HepG2 (cell line): ENCODE data around the gene CACNG7. TPM values are rescaled to one million over a fixed set of nuclear protein-coding genes. Genes with fewer than 3 reads are reported as not detected.

ENCODE experiments used
- HMG20B ChIP-seq: conservative IDR thresholded peaks from 2 replicates; pipeline ENCODE4 v1.6.1; 2016; ENCODE audit warnings: missing genetic modification reagents, missing compliant biosample characterization
- KDM1A ChIP-seq: IDR thresholded peaks from 2 replicates; pipeline ENCODE4 v1.6.1; 2016; ENCODE audit warnings: missing compliant biosample characterization
- NR2C2 ChIP-seq: sonication (generic); formaldehyde crosslinking; IDR thresholded peaks from 2 replicates; pipeline ENCODE4 v1.4.0; 2020; ENCODE audit warnings: missing genetic modification reagents, mild to moderate bottlenecking, moderate library complexity, borderline replicate concordance
- PAX8 ChIP-seq: sonication (generic); formaldehyde crosslinking; IDR thresholded peaks from 2 replicates; pipeline ENCODE4 v1.8.0; 2022; ENCODE audit warnings: mild to moderate bottlenecking, missing genetic modification reagents, borderline replicate concordance
- RFX5 ChIP-seq: IDR thresholded peaks from 2 replicates; pipeline ENCODE4 v1.6.1; 2011; ENCODE audit warnings: low read depth, low read length, improper control_type of control experiment
- ZNF230 ChIP-seq: sonication (generic); formaldehyde crosslinking; IDR thresholded peaks from 2 replicates; pipeline ENCODE4 v1.4.0; 2020; ENCODE audit warnings: mild to moderate bottlenecking, missing genetic modification reagents
- ZNF609 ChIP-seq: sonication (generic); formaldehyde crosslinking; IDR thresholded peaks from 2 replicates; pipeline ENCODE4 v1.4.0; 2020; ENCODE audit warnings: mild to moderate bottlenecking, missing genetic modification reagents, borderline replicate concordance
- polyA plus RNA-seq, 8 experiments: library from polyadenylated mRNA; depleted of rRNA in 3 of 8; stranded (reverse) in 7 of 8; unstranded in 1 of 8; fragments of >200 nt; fragmentation: Illumina TruSeq in 4 of 8; extraction: Trizol in 4 of 8; gene quantifications; 2 replicates each; pipeline versions ENCODE4 v1.2.1 to v1.2.3, GENCODE V29; 2011 to 2016; ENCODE audit warnings: low read depth in 4 of 8, missing spikeins in 1 of 8, mixed read lengths in 1 of 8; ENCODE audit not compliant: insufficient read depth in 1 of 8
- total RNA-seq, 5 experiments: library from RNA; depleted of rRNA; stranded (reverse); fragments of >200 nt; fragmentation: Illumina TruSeq; extraction: Trizol; gene quantifications; 2 replicates each; pipeline ENCODE4 v1.2.3, GENCODE V29; 2016; ENCODE audit warnings: low read depth in 1 of 5
- TF ChIP-seq, protein P1 (sequence below), 2 experiments: fragments of 450-650 bp in 1 of 2; sonication (generic) in 1 of 2; formaldehyde crosslinking in 1 of 2; IDR thresholded peaks; 2 replicates each; pipeline versions ENCODE4 v1.6.1 to v1.8.0; 2016 to 2022; ENCODE audit warnings: antibody characterized with exemption in 1 of 2, mild to moderate bottlenecking in 1 of 2, missing genetic modification reagents in 1 of 2
- TF ChIP-seq, protein P2 (sequence below): sonication (generic); formaldehyde crosslinking; IDR thresholded peaks from 2 replicates; pipeline ENCODE4 v1.4.0; 2020; ENCODE audit warnings: missing genetic modification reagents, borderline replicate concordance

CACNG7 gene
- total and polyA plus RNA-seq, 2 of the 13 experiments (the other 11 are each of a cell fraction or from before 2014, with no cell fraction given), result not detected

DNA sequence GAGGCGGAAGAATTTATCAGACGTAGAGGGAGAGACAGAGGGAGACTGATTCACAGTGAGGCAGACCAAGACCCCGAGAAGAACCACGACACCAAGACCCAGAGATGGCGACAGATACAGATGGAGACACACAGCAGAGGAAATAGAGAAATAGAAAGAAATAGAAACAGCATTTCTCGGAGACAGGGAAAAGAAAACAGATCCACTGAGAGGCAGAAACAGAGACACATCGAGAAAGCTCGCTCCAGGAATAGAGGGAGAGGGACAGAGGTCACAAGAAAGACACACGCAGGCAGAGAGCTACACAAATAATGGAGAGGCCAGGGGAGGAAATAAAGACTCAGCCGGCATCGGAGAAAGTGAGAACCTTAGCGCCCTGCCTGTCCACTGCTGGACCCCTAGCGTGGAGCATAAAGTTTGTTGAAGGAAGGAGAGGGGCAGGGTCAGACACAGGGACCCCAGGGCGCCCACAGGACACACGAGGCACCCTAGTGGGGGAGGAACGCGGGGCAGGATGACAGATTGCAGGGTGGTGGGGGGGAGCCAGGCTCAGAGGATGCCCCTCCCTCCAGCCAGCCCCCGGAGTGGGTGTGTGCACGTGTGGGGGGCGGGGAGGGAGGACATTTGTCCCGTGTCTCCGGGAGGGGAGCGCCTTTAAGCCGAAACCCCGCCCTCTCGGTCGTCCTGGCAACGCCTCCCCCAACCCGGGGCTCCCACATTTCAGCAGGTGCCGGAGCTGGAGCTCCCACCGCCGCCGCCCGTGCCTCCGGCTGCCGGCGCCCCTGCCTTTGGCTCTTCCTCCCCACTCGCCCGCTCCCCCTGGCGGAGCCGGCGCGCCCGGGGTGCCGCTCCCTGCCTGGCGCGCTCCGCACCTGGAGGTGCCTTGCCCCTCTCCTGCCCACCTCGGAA is 27.3 kb upstream of the CACNG7 start, which contains the start of gene PRKCG (continued):
- TF ChIP-seq, protein P1, sequence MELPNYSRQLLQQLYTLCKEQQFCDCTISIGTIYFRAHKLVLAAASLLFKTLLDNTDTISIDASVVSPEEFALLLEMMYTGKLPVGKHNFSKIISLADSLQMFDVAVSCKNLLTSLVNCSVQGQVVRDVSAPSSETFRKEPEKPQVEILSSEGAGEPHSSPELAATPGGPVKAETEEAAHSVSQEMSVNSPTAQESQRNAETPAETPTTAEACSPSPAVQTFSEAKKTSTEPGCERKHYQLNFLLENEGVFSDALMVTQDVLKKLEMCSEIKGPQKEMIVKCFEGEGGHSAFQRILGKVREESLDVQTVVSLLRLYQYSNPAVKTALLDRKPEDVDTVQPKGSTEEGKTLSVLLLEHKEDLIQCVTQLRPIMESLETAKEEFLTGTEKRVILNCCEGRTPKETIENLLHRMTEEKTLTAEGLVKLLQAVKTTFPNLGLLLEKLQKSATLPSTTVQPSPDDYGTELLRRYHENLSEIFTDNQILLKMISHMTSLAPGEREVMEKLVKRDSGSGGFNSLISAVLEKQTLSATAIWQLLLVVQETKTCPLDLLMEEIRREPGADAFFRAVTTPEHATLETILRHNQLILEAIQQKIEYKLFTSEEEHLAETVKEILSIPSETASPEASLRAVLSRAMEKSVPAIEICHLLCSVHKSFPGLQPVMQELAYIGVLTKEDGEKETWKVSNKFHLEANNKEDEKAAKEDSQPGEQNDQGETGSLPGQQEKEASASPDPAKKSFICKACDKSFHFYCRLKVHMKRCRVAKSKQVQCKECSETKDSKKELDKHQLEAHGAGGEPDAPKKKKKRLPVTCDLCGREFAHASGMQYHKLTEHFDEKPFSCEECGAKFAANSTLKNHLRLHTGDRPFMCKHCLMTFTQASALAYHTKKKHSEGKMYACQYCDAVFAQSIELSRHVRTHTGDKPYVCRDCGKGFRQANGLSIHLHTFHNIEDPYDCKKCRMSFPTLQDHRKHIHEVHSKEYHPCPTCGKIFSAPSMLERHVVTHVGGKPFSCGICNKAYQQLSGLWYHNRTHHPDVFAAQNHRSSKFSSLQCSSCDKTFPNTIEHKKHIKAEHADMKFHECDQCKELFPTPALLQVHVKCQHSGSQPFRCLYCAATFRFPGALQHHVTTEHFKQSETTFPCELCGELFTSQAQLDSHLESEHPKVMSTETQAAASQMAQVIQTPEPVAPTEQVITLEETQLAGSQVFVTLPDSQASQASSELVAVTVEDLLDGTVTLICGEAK (IDR thresholded peaks at IDR 0.05), result peak; percentile 21; the same call in 1 of the 2 replicates
- TF ChIP-seq, protein P1 (CRISPR knock-in tag; IDR thresholded peaks at IDR 0.05), result peak; percentile 95; the same call in 1 of the 2 replicates
- TF ChIP-seq KDM1A (CRISPR knock-in tag), result no peak
- TF ChIP-seq HMG20B (CRISPR knock-in tag), result no peak
- TF ChIP-seq RFX5, result no peak
- TF ChIP-seq NR2C2, result no peak
- TF ChIP-seq ZNF230 (CRISPR knock-in tag), result no peak
- TF ChIP-seq PAX8 (CRISPR knock-in tag), result no peak
- TF ChIP-seq, protein P2, sequence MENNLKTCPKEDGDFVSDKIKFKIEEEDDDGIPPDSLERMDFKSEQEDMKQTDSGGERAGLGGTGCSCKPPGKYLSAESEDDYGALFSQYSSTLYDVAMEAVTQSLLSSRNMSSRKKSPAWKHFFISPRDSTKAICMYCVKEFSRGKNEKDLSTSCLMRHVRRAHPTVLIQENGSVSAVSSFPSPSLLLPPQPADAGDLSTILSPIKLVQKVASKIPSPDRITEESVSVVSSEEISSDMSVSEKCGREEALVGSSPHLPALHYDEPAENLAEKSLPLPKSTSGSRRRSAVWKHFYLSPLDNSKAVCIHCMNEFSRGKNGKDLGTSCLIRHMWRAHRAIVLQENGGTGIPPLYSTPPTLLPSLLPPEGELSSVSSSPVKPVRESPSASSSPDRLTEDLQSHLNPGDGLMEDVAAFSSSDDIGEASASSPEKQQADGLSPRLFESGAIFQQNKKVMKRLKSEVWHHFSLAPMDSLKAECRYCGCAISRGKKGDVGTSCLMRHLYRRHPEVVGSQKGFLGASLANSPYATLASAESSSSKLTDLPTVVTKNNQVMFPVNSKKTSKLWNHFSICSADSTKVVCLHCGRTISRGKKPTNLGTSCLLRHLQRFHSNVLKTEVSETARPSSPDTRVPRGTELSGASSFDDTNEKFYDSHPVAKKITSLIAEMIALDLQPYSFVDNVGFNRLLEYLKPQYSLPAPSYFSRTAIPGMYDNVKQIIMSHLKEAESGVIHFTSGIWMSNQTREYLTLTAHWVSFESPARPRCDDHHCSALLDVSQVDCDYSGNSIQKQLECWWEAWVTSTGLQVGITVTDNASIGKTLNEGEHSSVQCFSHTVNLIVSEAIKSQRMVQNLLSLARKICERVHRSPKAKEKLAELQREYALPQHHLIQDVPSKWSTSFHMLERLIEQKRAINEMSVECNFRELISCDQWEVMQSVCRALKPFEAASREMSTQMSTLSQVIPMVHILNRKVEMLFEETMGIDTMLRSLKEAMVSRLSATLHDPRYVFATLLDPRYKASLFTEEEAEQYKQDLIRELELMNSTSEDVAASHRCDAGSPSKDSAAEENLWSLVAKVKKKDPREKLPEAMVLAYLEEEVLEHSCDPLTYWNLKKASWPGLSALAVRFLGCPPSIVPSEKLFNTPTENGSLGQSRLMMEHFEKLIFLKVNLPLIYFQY, result no peak
- TF ChIP-seq ZNF609 (CRISPR knock-in tag), result no peak
